Cardiac fibroblast (primary cell): Measurements from ENCODE around the gene CYP4B1.
"Not testable (repeated sequence)": the region's sequence is repeated elsewhere in the genome, so short reads cannot be mapped to it uniquely, and the experiment has no call there.

ENCODE experiments used
- DNase-seq, 2 donors: peaks; one replicate each; pipeline versions ENCODE4 v3.0.0 to v3.0.0-alpha.2; 2010; ENCODE audit warnings: low read depth in 2 of 2
- H3K4me3 ChIP-seq, 2 donors: replicated peaks in 1 of 2; 1 replicate in 1 of 2; 2 replicates in 1 of 2; pipeline ENCODE4 v1.5.1; 2011; ENCODE audit warnings: low read depth in 2 of 2, low read length in 2 of 2, mild to moderate bottlenecking in 2 of 2, moderate library complexity in 1 of 2
- CTCF ChIP-seq: IDR thresholded peaks from one replicate; pipeline ENCODE4 v1.5.1; 2011; ENCODE audit warnings: low read depth, mild to moderate bottlenecking, low read length, inconsistent platforms

Gene CYP4B1

GRCh38 chr1:46769028-46769740, 29.7 kb upstream of the CYP4B1 start:
- H3K4me3 ChIP-seq, result no peak overlapping the region
- no peak for DNase-seq
- no peak for TF ChIP-seq CTCF

- no peak for TF ChIP-seq CTCF
- no peak for DNase-seq
- H3K4me3 ChIP-seq, result no peak overlapping the region
These were observed 28.3 kb upstream of the CYP4B1 start for GRCh38 chr1:46770541-46770940.

GRCh38 chr1:46772571-46772970, 26.3 kb upstream of the CYP4B1 start:
- peak in 1 of 2 donors; percentile 9 for DNase-seq
- H3K4me3 ChIP-seq, result no peak overlapping the region
- TF ChIP-seq CTCF, result no peak

- no peak for TF ChIP-seq CTCF
These were observed 24.5 kb upstream of the CYP4B1 start for GRCh38 chr1:46774297-46774696.

GRCh38 chr1:46778456-46778855, 20.4 kb upstream of the CYP4B1 start:
- not testable (repeated sequence) for H3K4me3 ChIP-seq, DNase-seq

More at GRCh38 chr1:46774297-46774696, 24.5 kb upstream of the CYP4B1 start:
- DNase-seq, result no peak
- H3K4me3 ChIP-seq, result no peak overlapping the region

- DNase-seq, result no peak
- no peak for TF ChIP-seq CTCF
These were observed 14.2 kb upstream of the CYP4B1 start for GRCh38 chr1:46784666-46785065.

GRCh38 chr1:46788634-46789033, 10.2 kb upstream of the CYP4B1 start:
- DNase-seq, H3K4me3 ChIP-seq: not testable (repeated sequence)

More at GRCh38 chr1:46784666-46785065, 14.2 kb upstream of the CYP4B1 start:
- no peak overlapping the region for H3K4me3 ChIP-seq

- TF ChIP-seq CTCF, result no peak
- no peak for DNase-seq
These were observed 8.3 kb upstream of the CYP4B1 start for GRCh38 chr1:46790446-46791101.

More at GRCh38 chr1:46790446-46791101, 8.3 kb upstream of the CYP4B1 start:
- H3K4me3 ChIP-seq, result no peak overlapping the region
